ENCODE data around the gene ESRRA. TPM values are rescaled to one million over a fixed set of nuclear protein-coding genes. Genes with fewer than 3 reads are reported as not detected.
"Not testable (repeated sequence)": the region's sequence is repeated elsewhere in the genome, so short reads cannot be mapped to it uniquely, and the experiment has no call there.

The ESRRA gene
- total RNA-seq, 1 experiment from 2014 or later, result 111 TPM

- Histone ChIP-seq H3F3A (ENCODE audit: low read length, unreplicated experiment) (peaks cover 7% of the 10 kb centered on the region), H4K20me1 (ENCODE audit: low read length) (no peaks in the 10 kb centered on the region), H3K4me1 (ENCODE audit: insufficient read depth, low read length) (peaks cover 15% of the 10 kb centered on the region), H2AFZ (ENCODE audit: low read length) (no peak overlapping the region), H3K27me3 (ENCODE audit: low read length) (no peaks in the 10 kb centered on the region), H3K9ac (ENCODE audit: low read length) (no peak overlapping the region), H3K4me3 (ENCODE audit: low read length) (no peak overlapping the region), H3K36me3 (ENCODE audit: low read depth, low read length) (peaks cover 11% of the 10 kb centered on the region), H3K79me2 (ENCODE audit: low read length) (peaks cover 50% of the 10 kb centered on the region), H3K9me3 (ENCODE audit: low read length) (no peaks in the 10 kb centered on the region), H3K4me2 (ENCODE audit: low read length) (no peak overlapping the region), H3K9me2 (replicated peaks; ENCODE audit: low read length) (no peaks in the 10 kb centered on the region), H3K27ac (ENCODE audit: low read length) (no peak overlapping the region)
- no TSS peak for BruUV-seq (replicated peaks)
- TF ChIP-seq EZH2phosphoT487 (IDR thresholded peaks at IDR 0.05; ENCODE audit: borderline replicate concordance, low read length) (no peak), CTCF (conservative IDR thresholded peaks at IDR 0.05; ENCODE audit: low read depth, low read length) (peak; percentile 42; the same call in 1 of the 2 replicates)
- ATAC-seq (no peak), DNase-seq (no peak)
- intact Hi-C loops (cut with micrococcal nuclease), result no loop called here
- ChIA-PET CTCF (interaction anchor here (1.0 kb wide), 1 partner anchor 40 kb away, joined by 3 read pairs; no protein-coding TSS in a partner anchor), POLR2A (ENCODE audit: unreplicated experiment) (no interaction called here)
These were observed 9.7 kb downstream of the ESRRA start for GRCh38 chr11:64314805-64315561.

- Histone ChIP-seq H3K79me2 (ENCODE audit: low read length) (peaks cover 54% of the 10 kb centered on the region), H3K4me1 (ENCODE audit: insufficient read depth, low read length) (peaks cover 21% of the 10 kb centered on the region), H3K4me2 (ENCODE audit: low read length) (peak overlapping the region; percentile 91), H3K36me3 (ENCODE audit: low read depth, low read length) (peaks cover 11% of the 10 kb centered on the region), H3K4me3 (ENCODE audit: low read length) (peak overlapping the region; percentile 83), H3K9ac (ENCODE audit: low read length) (peak overlapping the region; percentile 93; the same call in 1 of the 2 replicates)
- H3K27ac ChIP-seq (ENCODE audit: low read length); H3F3A ChIP-seq (ENCODE audit: low read length, unreplicated experiment); H2AFZ ChIP-seq (ENCODE audit: low read length); H4K20me1 ChIP-seq (ENCODE audit: low read length); DNase-seq; H3K27me3 ChIP-seq (ENCODE audit: low read length); H3K9me3 ChIP-seq (ENCODE audit: low read length); H3K9me2 ChIP-seq (replicated peaks; ENCODE audit: low read length); ATAC-seq; BruUV-seq (replicated peaks): not testable (repeated sequence)
- ChIA-PET POLR2A (ENCODE audit: unreplicated experiment) (interaction anchor here (0.5 kb wide), 1 partner anchor 41 kb away, joined by 3 read pairs; no protein-coding TSS in a partner anchor), CTCF (interaction anchor here (2.2 to 3.0 kb wide), 3 partner anchors 16 to 41 kb away, joined by 27 to 106 read pairs (median 78); no protein-coding TSS in a partner anchor)
- intact Hi-C loops (cut with micrococcal nuclease), result loop anchor here (2.0 kb wide), 1 partner anchor 19 kb away; no protein-coding TSS in a partner anchor
These were observed 10.6 kb downstream of the ESRRA start for GRCh38 chr11:64315667-64316526.

- POLR2A ChIA-PET (ENCODE audit: unreplicated experiment), result interaction anchor here (0.5 to 2.0 kb wide), 6 partner anchors 12 to 526 kb away, joined by 3 to 27 read pairs (median 10); partner anchors contain the start of gene ESRRA
- Histone ChIP-seq H3K27ac (ENCODE audit: low read length) (peak overlapping the region; percentile 94), H3K4me3 (ENCODE audit: low read length) (peak overlapping the region; percentile 83), H3K9me3 (ENCODE audit: low read length) (no peaks in the 10 kb centered on the region), H4K20me1 (ENCODE audit: low read length) (no peaks in the 10 kb centered on the region), H3K9me2 (replicated peaks; ENCODE audit: low read length) (no peaks in the 10 kb centered on the region), H3K9ac (ENCODE audit: low read length) (peak overlapping the region; percentile 93), H3F3A (ENCODE audit: low read length, unreplicated experiment) (peaks cover 7% of the 10 kb centered on the region), H3K36me3 (ENCODE audit: low read depth, low read length) (peaks cover 11% of the 10 kb centered on the region), H3K4me2 (ENCODE audit: low read length) (peak overlapping the region; percentile 91), H3K79me2 (ENCODE audit: low read length) (peaks cover 49% of the 10 kb centered on the region), H3K27me3 (ENCODE audit: low read length) (no peaks in the 10 kb centered on the region), H3K4me1 (ENCODE audit: insufficient read depth, low read length) (peaks cover 28% of the 10 kb centered on the region), H2AFZ (ENCODE audit: low read length) (peak overlapping the region; percentile 40)
- TF ChIP-seq EZH2phosphoT487 (IDR thresholded peaks at IDR 0.05; ENCODE audit: borderline replicate concordance, low read length), result no peak
- TF ChIP-seq CTCF (conservative IDR thresholded peaks at IDR 0.05; ENCODE audit: low read depth, low read length), result peak; percentile 54
- no peak for TF ChIP-seq EZH2 (IDR thresholded peaks at IDR 0.05; ENCODE audit: low read length, unreplicated experiment)
- TSS peak; percentile 98 for BruUV-seq (replicated peaks)
- ATAC-seq, result peak; percentile 13
- peak; percentile 74 for DNase-seq
- CTCF ChIA-PET, result interaction anchor here (0.9 to 3.0 kb wide), 8 partner anchors 15 to 336 kb away, joined by 3 to 106 read pairs (median 9); no protein-coding TSS in a partner anchor
- intact Hi-C loops (cut with micrococcal nuclease), result loop anchor here (1.0 to 2.0 kb wide), 2 partner anchors 11 to 18 kb away; partner anchors contain the start of gene ESRRA
These were observed 11.5 kb downstream of the ESRRA start for GRCh38 chr11:64316672-64317324.
